Prostate gland (tissue), 2 donors: Measurements from ENCODE around the gene CHTF18.

Experiments used
- CTCF ChIP-seq, 4 experiments: fragments of 200-600 bp in 2 of 4; fragments of 450-650 bp in 2 of 4; sonication (generic) in 2 of 4; IDR thresholded peaks; 1 replicate in 3 of 4; 2 replicates in 1 of 4; pipeline ENCODE4 v1.5.1; 2016 to 2019; ENCODE audit warnings: antibody characterized with exemption in 4 of 4, mild to moderate bottlenecking in 2 of 4, moderate library complexity in 2 of 4
- POLR2A ChIP-seq: fragments of 450-650 bp; IDR thresholded peaks from one replicate; pipeline ENCODE4 v1.6.1; 2016; ENCODE audit warnings: antibody characterized with exemption, mild to moderate bottlenecking
- POLR2AphosphoS5 ChIP-seq: sonication (generic); formaldehyde crosslinking; IDR thresholded peaks from one replicate; pipeline ENCODE4 v1.6.1; 2017; ENCODE audit warnings: antibody characterized with exemption

GRCh38 chr16:835373-835772 lies 47.0 kb downstream of the CHTF18 start:
- TF ChIP-seq CTCF (IDR thresholded peaks at IDR 0.05) (no peak), POLR2A (no peak), POLR2AphosphoS5 (no peak)
